ENCODE data around the gene THSD7B.
"Not testable (repeated sequence)": the region's sequence is repeated elsewhere in the genome, so short reads cannot be mapped to it uniquely, and the experiment has no call there.

THSD7B gene

GRCh38 chr2:137287913-137288639 lies 522.7 kb downstream of the THSD7B start:
- no peak for DNase-seq

DNA sequence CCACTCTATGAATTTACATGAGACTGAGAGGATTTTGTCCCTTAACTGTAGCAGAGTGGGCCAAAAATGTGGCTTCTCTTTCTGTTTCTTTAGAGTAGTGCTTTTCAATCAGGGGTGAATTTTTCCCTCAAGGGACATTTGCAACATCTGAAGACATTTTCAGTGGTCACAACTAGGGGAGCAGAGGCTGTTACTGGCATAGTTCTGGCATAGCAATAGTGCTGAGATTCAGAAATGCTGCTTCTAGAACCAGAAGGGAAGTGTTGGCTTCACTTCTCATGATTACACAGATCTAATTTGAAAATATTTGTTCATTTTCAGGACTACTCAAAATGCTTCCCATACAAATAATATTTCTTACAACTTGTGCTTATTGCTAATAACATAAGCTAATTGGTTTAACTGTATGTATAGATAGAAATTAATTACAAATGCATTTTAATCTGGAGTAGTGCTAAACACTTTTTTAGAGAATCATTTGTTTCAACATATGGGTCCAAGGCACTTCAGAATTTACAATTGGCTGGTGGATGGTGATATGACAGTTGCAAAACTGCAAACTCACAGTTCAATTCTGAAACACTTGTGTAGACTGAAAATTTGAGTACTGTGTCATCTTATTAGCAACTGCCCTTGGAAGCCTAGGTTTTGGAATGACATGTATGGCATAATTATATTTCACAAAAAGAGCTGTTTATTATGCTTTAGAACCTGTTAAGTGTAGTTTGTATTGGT lies 526.7 kb downstream of the THSD7B start:
- DNase-seq: no peak

- no peak for DNase-seq
Observed at GRCh38 chr2:137298377-137298776, 533.0 kb downstream of the THSD7B start.

- no peak for DNase-seq
Observed at GRCh38 chr2:137300987-137301386, 535.6 kb downstream of the THSD7B start.

DNA sequence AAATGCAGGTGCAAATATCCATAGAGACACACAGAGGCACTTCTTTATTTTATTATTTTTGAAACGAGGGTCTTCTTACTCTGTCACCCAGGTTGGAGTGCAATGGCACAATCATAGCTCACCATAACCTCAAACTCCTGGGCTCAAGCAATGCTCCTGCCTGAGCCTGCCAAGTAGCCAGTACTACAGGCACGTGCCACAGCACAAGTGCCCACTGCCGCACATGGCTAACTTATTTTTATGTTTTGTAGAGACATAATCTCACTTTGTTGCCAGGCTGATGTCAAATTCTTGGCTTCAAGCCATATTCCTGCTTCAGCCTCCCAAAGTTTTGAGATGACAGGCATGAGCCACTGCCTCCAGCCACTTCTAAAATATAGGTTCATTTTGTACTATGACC lies 537.6 kb downstream of the THSD7B start:
- DNase-seq: no peak

DNA sequence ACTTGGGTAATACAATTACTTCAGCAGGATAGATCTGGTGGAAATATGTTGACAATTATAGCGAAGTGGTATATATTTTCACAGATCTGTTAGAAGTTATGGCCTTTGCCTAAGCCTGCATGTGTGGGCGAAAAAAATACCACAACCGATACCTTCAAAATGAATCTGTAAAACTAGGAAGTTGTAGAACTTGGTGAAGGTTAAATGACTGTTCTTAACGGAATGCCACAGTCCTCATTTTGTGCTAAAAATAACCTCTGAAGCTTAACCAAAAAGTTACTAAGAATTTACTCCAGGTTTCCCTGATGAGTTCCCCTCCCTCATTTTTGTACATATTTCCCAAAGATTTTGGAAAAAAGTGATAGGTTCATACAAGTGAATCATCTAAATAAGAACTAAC lies 550.7 kb downstream of the THSD7B start:
- no peak for DNase-seq

GRCh38 chr2:137321566-137321965 lies 556.2 kb downstream of the THSD7B start:
- no peak for DNase-seq

- not testable (repeated sequence) for DNase-seq
Observed at GRCh38 chr2:137331562-137331961, 566.2 kb downstream of the THSD7B start.

- DNase-seq: no peak
Observed at GRCh38 chr2:137333386-137334165, 568.2 kb downstream of the THSD7B start.

- no peak for DNase-seq
Observed at GRCh38 chr2:137336067-137336466, 570.7 kb downstream of the THSD7B start.

DNA sequence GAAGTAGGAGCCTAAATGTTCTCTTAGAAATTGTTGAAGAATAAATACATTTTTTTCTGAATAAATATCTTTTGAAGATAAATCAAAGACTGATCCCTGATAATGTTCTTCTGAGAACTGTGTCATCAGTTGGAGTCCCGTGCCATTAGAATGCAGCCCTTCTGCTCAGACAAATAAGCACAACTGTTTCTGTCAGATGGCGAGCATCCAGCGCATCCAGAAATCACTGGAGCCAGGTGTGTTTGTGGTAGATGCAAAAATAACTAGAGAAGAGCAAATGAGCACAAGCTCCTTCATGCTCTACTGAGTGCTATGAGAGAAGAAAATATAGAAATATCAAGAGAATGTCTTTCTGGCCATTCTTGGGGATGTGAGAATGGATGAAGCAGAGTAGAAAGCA lies 573.7 kb downstream of the THSD7B start:
- no peak for DNase-seq

- DNase-seq: no peak
Observed at GRCh38 chr2:137345994-137346393, 580.6 kb downstream of the THSD7B start.

DNA sequence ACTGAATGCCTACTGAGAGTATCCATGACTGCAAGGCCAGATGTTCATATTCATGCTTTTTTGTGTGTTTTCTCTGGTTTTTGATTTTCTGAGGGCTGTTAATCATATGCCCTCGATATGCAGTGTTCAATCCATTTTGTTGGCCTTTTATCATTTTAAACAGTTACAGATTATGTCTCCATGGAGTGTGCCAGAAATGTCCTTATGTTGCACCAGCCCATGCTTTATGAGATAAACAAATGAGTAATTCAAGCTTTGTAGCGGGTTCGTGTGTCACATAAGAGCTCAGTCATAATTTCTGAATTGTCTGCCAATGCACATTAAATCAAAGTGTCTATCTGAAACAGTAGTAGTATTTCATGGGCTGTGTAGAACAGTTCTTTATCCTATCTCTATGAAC lies 583.0 kb downstream of the THSD7B start:
- DNase-seq: no peak

DNA sequence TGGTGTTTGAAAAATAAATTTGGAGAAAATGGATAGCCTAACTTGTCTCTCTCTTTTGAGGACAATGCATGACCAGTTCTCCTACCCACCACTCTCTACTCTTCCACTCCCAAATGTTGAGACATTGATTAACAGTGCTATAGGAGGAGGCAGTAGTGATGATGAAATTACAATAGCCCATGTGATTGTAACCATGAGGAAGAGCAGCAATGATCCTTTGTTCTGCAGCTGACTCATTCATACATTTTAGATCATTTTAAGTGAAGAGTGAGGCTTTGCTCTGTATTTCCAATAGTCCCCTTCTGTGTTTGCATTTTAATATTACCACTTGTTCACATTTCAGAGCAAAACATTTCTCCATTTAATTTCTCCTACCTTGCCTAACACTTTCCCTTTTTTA lies 592.3 kb downstream of the THSD7B start:
- DNase-seq: no peak

DNA sequence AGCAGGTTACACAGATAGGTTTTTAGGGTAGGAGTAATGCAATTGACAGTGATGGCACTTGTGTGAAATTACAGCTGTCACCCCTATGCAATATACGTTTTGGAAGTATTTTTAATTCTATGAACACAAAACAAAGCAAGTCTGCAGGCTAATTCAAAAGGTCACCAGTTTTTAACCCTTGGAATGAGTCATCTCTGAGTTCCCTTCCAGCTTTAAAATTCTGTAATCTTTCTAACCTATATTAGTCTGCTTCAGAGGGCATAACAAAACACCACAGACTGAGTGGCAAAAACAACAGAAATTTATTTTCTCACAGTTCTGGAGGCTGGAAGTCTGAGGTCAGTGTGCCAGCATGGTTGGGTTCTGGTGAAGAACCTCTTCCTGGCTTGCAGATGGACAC lies 602.0 kb downstream of the THSD7B start:
- no peak for DNase-seq

- DNase-seq: no peak
Observed at GRCh38 chr2:137369106-137369505, 603.8 kb downstream of the THSD7B start.

- no peak for DNase-seq
Observed at GRCh38 chr2:137379186-137379585, 613.8 kb downstream of the THSD7B start.

GRCh38 chr2:137380610-137381009 lies 615.3 kb downstream of the THSD7B start:
- no peak for DNase-seq

- no peak for DNase-seq
Observed at GRCh38 chr2:137381731-137382130, 616.4 kb downstream of the THSD7B start.

DNA sequence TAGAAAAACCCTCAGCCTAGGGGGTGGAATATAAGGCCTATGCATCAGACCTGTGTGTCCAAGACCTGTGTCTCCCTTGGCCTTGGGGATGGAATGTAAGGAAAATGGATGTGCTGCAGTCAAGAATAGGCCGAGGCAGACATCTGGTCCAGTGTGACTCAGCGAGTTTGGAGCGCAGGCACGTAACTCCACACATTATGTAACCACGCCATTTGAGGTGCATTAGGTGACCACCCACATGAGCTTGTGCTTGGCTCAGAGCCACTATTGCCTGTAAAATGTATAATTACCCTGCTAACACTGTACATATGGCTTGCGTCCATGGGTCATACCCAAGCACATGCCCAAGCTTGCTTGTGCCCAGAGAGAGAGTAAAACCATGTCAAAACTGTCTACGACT lies 618.0 kb downstream of the THSD7B start:
- DNase-seq: no peak

GRCh38 chr2:137387044-137387443 lies 621.7 kb downstream of the THSD7B start:
- DNase-seq: no peak

- DNase-seq: no peak
Observed at GRCh38 chr2:137405496-137405895, 640.2 kb downstream of the THSD7B start.

DNA sequence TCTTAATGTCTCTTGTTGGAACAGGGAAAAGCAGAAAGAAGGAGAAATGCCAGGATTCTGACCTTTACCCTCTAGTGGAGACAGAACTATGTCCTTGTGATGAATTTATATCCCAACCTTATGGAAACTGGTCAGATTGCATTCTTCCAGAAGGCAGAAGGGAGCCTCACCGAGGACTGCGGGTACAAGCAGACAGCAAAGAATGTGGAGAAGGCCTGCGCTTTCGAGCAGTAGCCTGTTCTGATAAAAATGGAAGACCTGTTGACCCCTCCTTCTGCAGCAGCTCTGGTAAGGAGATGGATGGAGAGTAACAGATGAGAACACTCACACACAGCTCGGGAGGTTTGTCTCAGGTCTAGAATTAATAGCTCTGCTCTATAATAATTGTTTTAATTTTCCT lies 646.2 kb downstream of the THSD7B start:
- DNase-seq: no peak

DNA sequence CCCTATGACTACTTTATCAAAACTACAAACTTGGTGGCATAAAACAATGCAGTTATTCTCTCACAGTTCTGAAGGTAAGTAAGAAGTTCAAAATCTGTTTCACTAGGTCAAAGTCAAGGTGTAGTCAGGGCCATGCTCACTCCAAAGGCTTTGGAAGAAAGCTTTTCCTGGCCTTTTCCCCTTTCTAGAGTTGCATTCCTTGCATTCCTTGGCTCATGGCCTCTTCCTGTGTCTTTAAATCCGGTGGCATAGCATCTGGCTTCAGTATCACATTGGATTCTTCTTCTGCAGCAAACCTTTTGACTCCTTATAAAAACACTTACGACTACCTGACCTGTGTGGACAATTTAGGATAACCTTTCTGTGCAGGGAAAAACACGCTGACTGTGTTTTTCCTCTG lies 655.4 kb downstream of the THSD7B start:
- no peak for DNase-seq

Measured in RPMI8226 (cell line).